GM21723 (cell line): ENCODE measurements around the gene ATG16L1.

Source experiments
- ATAC-seq: cut with Tn5 transposase; IDR thresholded peaks from one replicate; pipeline ENCODE4 v1.9.1; 2021; ENCODE audit warnings: mild to moderate bottlenecking, moderate library complexity; ENCODE audit not compliant: unreplicated experiment

Gene ATG16L1

GRCh38 chr2:233258211-233258610, 6.7 kb downstream of the ATG16L1 start:
- ATAC-seq, result no peak

- no peak for ATAC-seq
Measured at GRCh38 chr2:233259730-233260129, 8.3 kb downstream of the ATG16L1 start.

GRCh38 chr2:233260661-233261060, 9.2 kb downstream of the ATG16L1 start:
- ATAC-seq, result no peak

- peak; percentile 76 for ATAC-seq
Measured at GRCh38 chr2:233261819-233262555, 10.5 kb downstream of the ATG16L1 start.

GRCh38 chr2:233262562-233262961, 11.1 kb downstream of the ATG16L1 start:
- ATAC-seq, result peak; percentile 17

GRCh38 chr2:233263045-233263570, 11.6 kb downstream of the ATG16L1 start:
- no peak for ATAC-seq

GRCh38 chr2:233264667-233265066, 13.2 kb downstream of the ATG16L1 start:
- ATAC-seq, result no peak

GRCh38 chr2:233265899-233266431, 14.5 kb downstream of the ATG16L1 start:
- no peak for ATAC-seq

- ATAC-seq, result no peak
Measured at GRCh38 chr2:233266481-233266880, 15.0 kb downstream of the ATG16L1 start.

GRCh38 chr2:233267516-233268245, 16.2 kb downstream of the ATG16L1 start:
- ATAC-seq, result peak; percentile 90

GRCh38 chr2:233270366-233270765, 18.9 kb downstream of the ATG16L1 start:
- no peak for ATAC-seq

- no peak for ATAC-seq
Measured at GRCh38 chr2:233270951-233271350, 19.5 kb downstream of the ATG16L1 start.

GRCh38 chr2:233271693-233272092, 20.2 kb downstream of the ATG16L1 start:
- ATAC-seq, result no peak

GRCh38 chr2:233273120-233273519, 21.6 kb downstream of the ATG16L1 start:
- no peak for ATAC-seq

GRCh38 chr2:233275223-233275622, 23.8 kb downstream of the ATG16L1 start:
- ATAC-seq, result no peak

- ATAC-seq, result no peak
Measured at GRCh38 chr2:233278921-233279320, 27.4 kb downstream of the ATG16L1 start.

GRCh38 chr2:233280114-233280693, 28.7 kb downstream of the ATG16L1 start:
- ATAC-seq, result no peak

- no peak for ATAC-seq
Measured at GRCh38 chr2:233281553-233281952, 30.1 kb downstream of the ATG16L1 start.

GRCh38 chr2:233281992-233282603, 30.6 kb downstream of the ATG16L1 start:
- no peak for ATAC-seq

GRCh38 chr2:233285921-233286320, 34.4 kb downstream of the ATG16L1 start:
- ATAC-seq, result no peak

- no peak for ATAC-seq
Measured at GRCh38 chr2:233287871-233288270, 36.4 kb downstream of the ATG16L1 start.
